MM.1S (cell line): ENCODE measurements around the gene ZNF112.

Source experiments
- CTCF ChIP-seq: fragments of 300-600 bp; sonication (generic); IDR thresholded peaks from 2 replicates; pipeline ENCODE4 v1.5.1; 2016; ENCODE audit warnings: antibody characterized with exemption, low read length, mixed read lengths
- EZH2 ChIP-seq: fragments of 300-600 bp; sonication (generic); optimal IDR thresholded peaks from 2 replicates; pipeline ENCODE3; 2017; ENCODE audit warnings: low read depth, mild to moderate bottlenecking, antibody characterized with exemption, low read length, mixed read lengths

GRCh38 chr19:44306283-44306682, 50.2 kb downstream of the ZNF112 start:
- no peak for TF ChIP-seq CTCF
- no peak for TF ChIP-seq EZH2
